HL-60 (cell line): ENCODE data around the gene PIGV.

Experiments
- DNase-seq, 2 experiments: peaks; one replicate each; pipeline ENCODE4 v3.0.0-alpha.2; 2010 to 2020; ENCODE audit warnings: low read depth in 1 of 2, low spot score in 1 of 2
- H3K27ac ChIP-seq: fragments of 250-450 bp; sonication (Bioruptor Pico); replicated peaks from 2 replicates; pipeline ENCODE4 v1.5.1; 2020; ENCODE audit warnings: mild to moderate bottlenecking, moderate library complexity
- H3K27me3 ChIP-seq: fragments of 250-450 bp; sonication (Bioruptor Pico); 2 replicates; pipeline ENCODE4 v1.5.1; 2021; ENCODE audit warnings: mild to moderate bottlenecking, moderate library complexity; ENCODE audit not compliant: insufficient read depth, poor library complexity, severe bottlenecking
- H3K4me3 ChIP-seq: replicated peaks from 2 replicates; pipeline ENCODE4 v1.5.1; 2011; ENCODE audit warnings: mild to moderate bottlenecking, control low read depth, low read length; ENCODE audit not compliant: insufficient read depth
- CTCF ChIP-seq: IDR thresholded peaks from one replicate; pipeline ENCODE4 v1.5.1; 2011; ENCODE audit warnings: low read length, control low read depth, inconsistent platforms; ENCODE audit not compliant: insufficient read depth
- GABPA ChIP-seq: IDR thresholded peaks from 2 replicates; pipeline ENCODE4 v1.6.1; 2012; ENCODE audit warnings: low read depth
- POLR2AphosphoS5 ChIP-seq: IDR thresholded peaks from 2 replicates; pipeline ENCODE4 v1.6.1; 2012; ENCODE audit warnings: low read depth
- REST ChIP-seq: IDR thresholded peaks from 2 replicates; pipeline ENCODE4 v1.6.1; 2012; ENCODE audit warnings: low read depth; ENCODE audit not compliant: insufficient replicate concordance
- SPI1 ChIP-seq: IDR thresholded peaks from 2 replicates; pipeline ENCODE4 v1.6.1; 2012; ENCODE audit warnings: low read depth, mild to moderate bottlenecking, borderline replicate concordance

Gene PIGV

GRCh38 chr1:26792924-26793323 is 5.2 kb downstream of the PIGV start:
- DNase-seq, result no peak

GRCh38 chr1:26794391-26794790 is 6.6 kb downstream of the PIGV start:
- H3K4me3 ChIP-seq, result no peak overlapping the region
- TF ChIP-seq REST (no peak), GABPA (no peak), CTCF (no peak), POLR2AphosphoS5 (no peak), SPI1 (no peak)
- no peak for DNase-seq
- no peak overlapping the region for H3K27ac ChIP-seq
- H3K27me3 ChIP-seq, result no peaks in the 10 kb centered on the region

More at GRCh38 chr1:26792924-26793323, 5.2 kb downstream of the PIGV start:
- no peaks in the 10 kb centered on the region for H3K27me3 ChIP-seq
- H3K27ac ChIP-seq, result no peak overlapping the region
- no peak overlapping the region for H3K4me3 ChIP-seq
- TF ChIP-seq REST (no peak), CTCF (no peak), GABPA (no peak), POLR2AphosphoS5 (no peak), SPI1 (no peak)

GRCh38 chr1:26797627-26798026 is 9.9 kb downstream of the PIGV start:
- DNase-seq, result no peak
- no peak overlapping the region for H3K4me3 ChIP-seq
- no peak overlapping the region for H3K27ac ChIP-seq
- TF ChIP-seq CTCF (no peak), POLR2AphosphoS5 (no peak), REST (no peak), SPI1 (no peak), GABPA (no peak)
- no peaks in the 10 kb centered on the region for H3K27me3 ChIP-seq
